Heart left ventricle (tissue), 16 donors: ENCODE data around the gene C14orf93. TPM values are rescaled to one million over a fixed set of nuclear protein-coding genes. Genes with fewer than 3 reads are reported as not detected.

Experiments used
- ATAC-seq, 4 donors: fragments of 200-7000 bp; cut with Tn5 transposase; one replicate each; pipeline ENCODE4 v1.9.1; 2020 to 2022; ENCODE audit warnings: moderate library complexity in 4 of 4, mild to moderate bottlenecking in 3 of 4, moderate number of reproducible peaks in 1 of 4
- DNase-seq, 5 donors: peaks; one replicate each; pipeline ENCODE4 v3.0.0-alpha.2; 2020
- H3K27ac ChIP-seq, 12 donors: fragments of 200-600 bp; sonication (generic) in 4 of 12; one replicate each; pipeline versions ENCODE4 v1.5.0 to v1.8.0; 2016 to 2022; ENCODE audit warnings: mild to moderate bottlenecking in 2 of 12
- H3K27me3 ChIP-seq, 9 donors: fragments of 200-600 bp; sonication (generic) in 2 of 9; one replicate each; pipeline versions ENCODE4 v1.5.1 to v1.8.0; 2016 to 2022; ENCODE audit warnings: mild to moderate bottlenecking in 3 of 9
- H3K36me3 ChIP-seq, 9 donors: fragments of 200-600 bp; sonication (generic) in 2 of 9; one replicate each; pipeline versions ENCODE4 v1.5.0 to v1.8.0; 2018 to 2022; ENCODE audit warnings: mild to moderate bottlenecking in 2 of 9
- H3K4me1 ChIP-seq, 12 donors: fragments of 200-600 bp; sonication (generic) in 4 of 12; one replicate each; pipeline versions ENCODE4 v1.5.0 to v1.8.0; 2016 to 2022; ENCODE audit warnings: mild to moderate bottlenecking in 3 of 12
- H3K4me3 ChIP-seq, 12 donors: fragments of 200-600 bp; sonication (generic) in 4 of 12; one replicate each; pipeline versions ENCODE4 v1.5.0 to v1.8.0; 2017 to 2022; ENCODE audit warnings: mild to moderate bottlenecking in 9 of 12, moderate library complexity in 4 of 12
- H3K9me3 ChIP-seq, 12 donors: fragments of 200-600 bp; sonication (generic) in 4 of 12; one replicate each; pipeline versions ENCODE4 v1.5.0 to v1.8.0; 2016 to 2022; ENCODE audit warnings: mild to moderate bottlenecking in 1 of 12
- POLR2A ChIP-seq, 2 donors: fragments of 450-650 bp; IDR thresholded peaks; one replicate each; pipeline ENCODE4 v1.6.1; 2017; ENCODE audit warnings: antibody characterized with exemption in 2 of 2, mild to moderate bottlenecking in 2 of 2, moderate library complexity in 2 of 2
- WGBS, 4 donors: extraction: QIAGEN DNeasy Blood & Tissue Kit in 2 of 4; methylation state at CpG; one replicate each; pipeline versions ENCODE4 v1.1.5 to v1.1.7; 2013 to 2018; 5-methylcytosine and 5-hydroxymethylcytosine counted together
- intact Hi-C, 10 donors: fragments of 100-400 bp; cut with DNase I; formaldehyde crosslinking; loops; one replicate each; pipeline versions ENCODE4 v1.11.1 to v1.14.2; 2022
- polyA plus RNA-seq, 2 donors: library from polyadenylated mRNA; stranded (reverse); fragments of 200-250 nt; gene quantifications; one replicate each; pipeline ENCODE4 v1.2.3, GENCODE V29; 2013
- total RNA-seq, 9 donors: library from RNA; depleted of rRNA in 2 of 9; stranded (reverse); fragments of >200 nt in 2 of 9; fragmentation: NEBNext Ultra II Directional in 3 of 9; extraction: Animal tissue kit (Norgen Biotek cat#: 25700) in 3 of 9; gene quantifications; one replicate each; pipeline versions ENCODE4 v1.1.0 to v1.2.4, GENCODE V29; 2016 to 2023
- TF ChIP-seq, protein P1 (sequence below), 12 donors: fragments of 200-600 bp; sonication (generic) in 4 of 12; IDR thresholded peaks; one replicate each; pipeline versions ENCODE4 v1.5.0 to v1.8.0; 2018 to 2022; ENCODE audit warnings: antibody characterized with exemption in 12 of 12, mild to moderate bottlenecking in 5 of 12
- donor health status: ischemic (EF 13 %, LVEDD 7.1; RV severe dilation, severe dysfunction).
- donor health status: healthy with polysubstance abuse.
- donor health status: DM: no; HTN: yes; CAD: no.
- donor health status: DM: no; HTN: no; CAD: no.
- donor health status: ischemic (EF 25% LVEDD 6.9; RV normal size, moderate dysfunction).
- donor health status: ischemic (EF 25% LVEDD 5.7; RV mildly dilated, moderate dysfunction).
- donor health status: healthy.
- donor health status: DM: yes; HTN: yes; CAD: no.
- donor health status: ischemic (EF 35%, LVEDD 5.7; RV mildly dilated, moderate dysfunction).
- donor health status: nonischemic (EF 11% LVEDD 7.7; RV severe dilation, severe dysfunction).
- donor health status: DM: yes; HTN: yes; CAD: no.
- donor health status: PGD.
- donor health status: ischemic (EF 29% LVEDD 5.4; RV normal size, mild dysfunction).
- donor health status: nonischemic (EF 23%, LVEDD 6.1; RV moderate dilation, normal function).

The C14orf93 gene
- total and polyA plus RNA-seq, 11 donors = 3.4 to 7.6 (median 5.4) TPM

DNA sequence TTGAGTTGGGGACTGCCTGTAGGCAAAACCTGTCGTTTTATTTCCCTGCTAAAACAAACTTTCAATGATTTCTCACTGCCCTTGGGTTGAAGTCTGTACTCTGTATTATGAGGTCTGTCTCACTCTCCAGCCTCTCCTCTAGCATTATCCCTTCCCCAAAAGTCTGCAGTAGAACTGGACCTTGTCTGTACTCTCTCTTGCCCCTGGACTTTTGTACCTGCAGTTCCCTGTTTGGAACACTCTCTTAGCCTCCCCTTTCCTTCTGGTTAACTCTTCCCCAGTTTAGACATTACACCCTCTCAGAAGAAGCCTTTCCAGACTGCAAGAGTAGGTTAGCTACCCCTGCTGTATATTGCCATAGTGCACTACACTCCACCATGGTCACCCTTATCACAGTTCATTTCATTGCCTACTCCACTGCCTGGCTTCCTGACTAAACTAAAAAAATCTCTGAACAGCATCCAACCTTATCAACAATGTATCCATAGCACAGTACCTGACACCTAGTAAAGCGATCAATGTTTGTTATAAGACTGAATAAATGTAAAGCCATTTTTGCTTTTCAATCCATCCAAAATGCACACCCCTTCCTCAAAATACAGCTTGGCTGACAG lies 23.9 kb downstream of the C14orf93 start:
- no peak for DNase-seq
- WGBS, 4 donors = 52 to 64% (median 56%) methylated on average over 2 of the region's 2 CpGs
- Histone ChIP-seq H3K4me3 (no peak overlapping the region), H3K36me3 (peaks cover 0 to 29% (median 10%) of the 10 kb centered on the region in 9 donors), H3K4me1 (peaks cover 0 to 25% (median 10%) of the 10 kb centered on the region in 12 donors), H3K27ac (no peak overlapping the region), H3K27me3 (peaks cover 0 to 13% (median 0%) of the 10 kb centered on the region in 9 donors), H3K9me3 (no peaks in the 10 kb centered on the region)
- intact Hi-C loops = loop anchor here (1.0 to 10.0 kb wide), 5 partner anchors 55 to 431 kb away; partner anchors contain the start of gene CDH24 (in 1 of the 10)
- ATAC-seq = no peak
- no peak for TF ChIP-seq POLR2A (IDR thresholded peaks at IDR 0.05)
- TF ChIP-seq, protein P1, sequence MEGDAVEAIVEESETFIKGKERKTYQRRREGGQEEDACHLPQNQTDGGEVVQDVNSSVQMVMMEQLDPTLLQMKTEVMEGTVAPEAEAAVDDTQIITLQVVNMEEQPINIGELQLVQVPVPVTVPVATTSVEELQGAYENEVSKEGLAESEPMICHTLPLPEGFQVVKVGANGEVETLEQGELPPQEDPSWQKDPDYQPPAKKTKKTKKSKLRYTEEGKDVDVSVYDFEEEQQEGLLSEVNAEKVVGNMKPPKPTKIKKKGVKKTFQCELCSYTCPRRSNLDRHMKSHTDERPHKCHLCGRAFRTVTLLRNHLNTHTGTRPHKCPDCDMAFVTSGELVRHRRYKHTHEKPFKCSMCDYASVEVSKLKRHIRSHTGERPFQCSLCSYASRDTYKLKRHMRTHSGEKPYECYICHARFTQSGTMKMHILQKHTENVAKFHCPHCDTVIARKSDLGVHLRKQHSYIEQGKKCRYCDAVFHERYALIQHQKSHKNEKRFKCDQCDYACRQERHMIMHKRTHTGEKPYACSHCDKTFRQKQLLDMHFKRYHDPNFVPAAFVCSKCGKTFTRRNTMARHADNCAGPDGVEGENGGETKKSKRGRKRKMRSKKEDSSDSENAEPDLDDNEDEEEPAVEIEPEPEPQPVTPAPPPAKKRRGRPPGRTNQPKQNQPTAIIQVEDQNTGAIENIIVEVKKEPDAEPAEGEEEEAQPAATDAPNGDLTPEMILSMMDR (IDR thresholded peaks at IDR 0.05) = no peak

DNA sequence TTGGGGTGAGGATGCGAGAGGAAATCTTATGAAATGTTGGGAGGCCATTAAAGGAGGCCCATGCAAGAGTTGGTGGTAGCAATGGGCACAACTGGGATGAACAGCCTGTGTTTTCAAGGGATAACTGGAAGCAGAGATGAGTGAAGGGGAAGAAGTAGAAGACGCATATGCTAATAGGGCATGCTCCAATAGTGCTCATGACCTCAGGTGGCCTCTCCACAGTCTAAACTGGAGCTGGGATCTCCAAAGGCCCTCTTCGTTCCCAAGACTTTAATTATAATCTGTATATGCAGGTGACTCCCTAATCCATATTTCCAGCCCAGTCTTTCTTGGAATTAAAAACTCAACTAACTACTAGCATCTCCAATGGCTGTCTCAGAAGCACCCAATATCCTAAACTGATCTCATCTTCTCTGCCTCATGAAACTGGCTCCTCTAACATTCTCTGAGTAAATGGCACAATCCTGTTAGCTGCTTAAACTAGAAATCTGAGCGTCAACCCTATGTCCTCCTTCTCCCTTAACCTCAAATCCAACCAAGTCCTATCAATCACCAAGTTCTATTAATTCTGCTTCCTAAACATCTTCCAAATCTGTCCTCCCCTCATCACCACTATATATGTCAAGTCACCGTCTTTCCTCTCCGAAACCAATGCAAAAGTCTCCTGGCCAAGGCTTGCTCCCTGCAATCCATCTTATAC lies 24.8 kb downstream of the C14orf93 start:
- no peak for DNase-seq
- peaks cover 0 to 23% (median 9%) of the 10 kb centered on the region in 9 donors for H3K36me3 ChIP-seq
- peaks cover 0 to 22% (median 0%) of the 10 kb centered on the region in 9 donors for H3K27me3 ChIP-seq
- H3K4me3 ChIP-seq = no peak overlapping the region
- peaks cover 0 to 33% (median 14%) of the 10 kb centered on the region in 12 donors for H3K4me1 ChIP-seq
- H3K27ac ChIP-seq = no peak overlapping the region
- H3K9me3 ChIP-seq = no peaks in the 10 kb centered on the region
- TF ChIP-seq, protein P1 (IDR thresholded peaks at IDR 0.05) = no peak
- no peak for TF ChIP-seq POLR2A (IDR thresholded peaks at IDR 0.05)
- no peak for ATAC-seq
- 81 to 89% (median 86%) methylated on average over 6 of the region's 6 CpGs for WGBS, 4 donors
- intact Hi-C loops = loop anchor here in 3 of 10 donors (2.0 to 10.0 kb wide), 2 partner anchors 54 to 430 kb away; no protein-coding TSS in a partner anchor

DNA sequence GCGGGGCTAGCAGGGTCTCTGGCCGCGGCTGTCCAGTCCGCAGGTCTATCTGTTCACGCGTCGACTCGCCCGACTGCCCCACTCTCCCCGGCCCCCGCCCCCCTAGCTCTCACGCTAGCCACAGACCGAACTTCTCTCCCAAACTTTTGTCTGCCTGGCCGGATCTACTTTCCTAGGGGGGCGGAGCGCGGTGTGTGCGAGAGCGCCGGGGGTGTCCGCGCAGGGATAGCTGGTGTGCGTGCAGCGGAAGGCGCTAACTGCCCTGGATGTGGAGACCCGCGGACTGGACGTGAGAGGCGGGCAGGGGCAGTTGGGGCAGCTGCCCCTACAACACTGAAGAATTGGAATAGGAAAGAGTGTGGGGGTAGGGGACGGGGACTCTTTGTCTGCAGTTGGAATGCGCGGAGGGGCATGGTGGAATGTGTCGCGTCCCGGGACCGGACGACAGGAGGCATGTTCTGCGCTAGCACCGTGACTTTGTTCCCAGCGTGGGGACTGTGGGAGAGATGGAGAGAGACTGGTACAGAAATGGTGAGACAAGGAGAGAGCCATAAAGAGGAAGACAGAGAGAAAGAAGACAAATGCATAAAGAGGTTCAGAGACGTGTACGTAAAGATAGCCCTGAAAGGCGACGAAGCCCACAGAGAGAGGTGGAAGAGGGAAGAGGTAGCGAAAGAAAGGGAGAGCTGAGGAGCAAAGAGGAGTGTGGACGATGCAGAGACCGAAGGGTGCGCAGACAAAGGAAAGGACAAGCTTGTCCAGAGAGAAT lies 27.3 kb downstream of the C14orf93 start, which contains the start of gene AJUBA:
Gene AJUBA (minus strand): TSS at position 75 of the 769 bp plus-strand sequence. CDS start 285 bp downstream, outside the sequence.
- Histone ChIP-seq H3K9me3 (no peaks in the 10 kb centered on the region), H3K27ac (peak within 1 kb of the TSS; percentile 63 to 88 (median 83)), H3K27me3 (peaks cover 0 to 23% (median 0%) of the 10 kb centered on the region in 9 donors), H3K4me1 (peaks cover 3 to 54% (median 32%) of the 10 kb centered on the region in 12 donors), H3K36me3 (peaks cover 0 to 8% (median 0%) of the 10 kb centered on the region in 9 donors), H3K4me3 (peak within 1 kb of the TSS; percentile 58 to 93 (median 78))
- WGBS, 4 donors = 0 to 1% (median 1%) methylated on average over 43 to 48 of the region's 48 CpGs
- intact Hi-C loops = loop anchor here in 4 of 10 donors (1.0 to 10.0 kb wide), 4 partner anchors 9 to 428 kb away; partner anchors contain the start of gene PRMT5 (in 1 of the 4)
- DNase-seq = peak; percentile 92 to 95 (median 93)
- peak; percentile 72 to 86 (median 84) for ATAC-seq
- TF ChIP-seq, protein P1 (IDR thresholded peaks at IDR 0.05) = no peak
- no peak for TF ChIP-seq POLR2A (IDR thresholded peaks at IDR 0.05)
